Esophagus (tissue), 2 donors: ENCODE results near the gene CD320. TPM values are rescaled to one million over a fixed set of nuclear protein-coding genes. Genes with fewer than 3 reads are reported as not detected.
"Not testable (repeated sequence)": the region's sequence is repeated elsewhere in the genome, so short reads cannot be mapped to it uniquely, and the experiment has no call there.

Experiments used
- H3K27ac ChIP-seq, 2 donors: one replicate each; pipeline ENCODE4 v1.5.1; 2013; ENCODE audit warnings: low read depth in 2 of 2, mild to moderate bottlenecking in 2 of 2, inconsistent platforms in 1 of 2, low read length in 1 of 2, moderate library complexity in 1 of 2
- H3K27me3 ChIP-seq, 2 donors: one replicate each; pipeline ENCODE4 v1.6.1; 2013; ENCODE audit warnings: low read length in 2 of 2, control low read depth in 1 of 2, mild to moderate bottlenecking in 1 of 2; ENCODE audit not compliant: insufficient read depth in 2 of 2, control insufficient read depth in 1 of 2
- H3K36me3 ChIP-seq, 2 donors: one replicate each; pipeline ENCODE4 v1.6.1; 2013; ENCODE audit warnings: low read length in 1 of 2; ENCODE audit not compliant: control insufficient read depth in 2 of 2, insufficient read depth in 2 of 2
- H3K4me1 ChIP-seq, 2 donors: one replicate each; pipeline ENCODE4 v1.6.1; 2013; ENCODE audit warnings: low read length in 1 of 2; ENCODE audit not compliant: control insufficient read depth in 2 of 2, insufficient read depth in 2 of 2
- H3K4me3 ChIP-seq, 2 donors: one replicate each; pipeline ENCODE4 v1.5.1; 2013; ENCODE audit warnings: low read length in 2 of 2, mild to moderate bottlenecking in 2 of 2, low read depth in 1 of 2, moderate library complexity in 1 of 2
- H3K9me3 ChIP-seq, 2 donors: one replicate each; pipeline ENCODE4 v1.6.1; 2013; ENCODE audit warnings: mild to moderate bottlenecking in 2 of 2, low read depth in 1 of 2, low read length in 1 of 2, moderate library complexity in 1 of 2; ENCODE audit not compliant: control insufficient read depth in 2 of 2, insufficient read depth in 1 of 2
- WGBS, 2 donors: extraction: QIAGEN DNeasy Blood & Tissue Kit; methylation state at CpG; one replicate each; pipeline ENCODE4 v1.1.7; 2013; 5-methylcytosine and 5-hydroxymethylcytosine counted together
- polyA plus RNA-seq, 2 donors: library from polyadenylated mRNA; stranded (reverse); fragments of 200-250 nt; gene quantifications; one replicate each; pipeline ENCODE4 v1.2.3, GENCODE V29; 2013
- donor health status: healthy with polysubstance abuse.
- donor health status: Bipolar disorder and iron deficiency.

The CD320 gene
- polyA plus RNA-seq, 2 donors, result 9.4 to 17.9 TPM

- no CpG with 5 or more reads among the region's 9 CpGs for WGBS, 2 donors
- H3K36me3 ChIP-seq, H3K9me3 ChIP-seq, H3K27me3 ChIP-seq, H3K4me3 ChIP-seq, H3K27ac ChIP-seq, H3K4me1 ChIP-seq: not testable (repeated sequence)
Observed at GRCh38 chr19:8276508-8276907, 31.6 kb downstream of the CD320 start.

GRCh38 chr19:8269724-8270123 lies 38.4 kb downstream of the CD320 start:
- Histone ChIP-seq H3K4me3 (no peak overlapping the region), H3K27me3 (no peaks in the 10 kb centered on the region), H3K4me1 (no peaks in the 10 kb centered on the region), H3K27ac (no peak overlapping the region), H3K36me3 (no peaks in the 10 kb centered on the region), H3K9me3 (no peaks in the 10 kb centered on the region)
- 79 to 92% methylated on average over 3 of the region's 3 CpGs for WGBS, 2 donors

- H3K27me3 ChIP-seq, result no peaks in the 10 kb centered on the region
- no peak overlapping the region for H3K27ac ChIP-seq
- peaks cover 3% of the 10 kb centered on the region in 2 donors for H3K36me3 ChIP-seq
- H3K4me1 ChIP-seq, result no peaks in the 10 kb centered on the region
- H3K4me3 ChIP-seq, result no peak overlapping the region
- H3K9me3 ChIP-seq, result no peaks in the 10 kb centered on the region
- WGBS, 2 donors, result 74 to 75% methylated on average over 3 of the region's 3 CpGs
Observed at GRCh38 chr19:8265872-8266271, 42.3 kb downstream of the CD320 start.

GRCh38 chr19:8264248-8264647 lies 43.9 kb downstream of the CD320 start:
- 93 to 94% methylated on average over 4 of the region's 4 CpGs for WGBS, 2 donors
- not testable (repeated sequence) for H3K4me3 ChIP-seq, H3K27ac ChIP-seq, H3K4me1 ChIP-seq, H3K27me3 ChIP-seq, H3K36me3 ChIP-seq, H3K9me3 ChIP-seq

GRCh38 chr19:8262431-8262830 lies 45.7 kb downstream of the CD320 start:
- Histone ChIP-seq H3K27ac (no peak overlapping the region), H3K9me3 (no peaks in the 10 kb centered on the region), H3K36me3 (peaks cover 3 to 16% of the 10 kb centered on the region in 2 donors), H3K4me1 (no peaks in the 10 kb centered on the region), H3K27me3 (no peaks in the 10 kb centered on the region), H3K4me3 (no peak overlapping the region)
- WGBS, 2 donors, result 93 to 95% methylated on average over 6 of the region's 6 CpGs

- H3K36me3 ChIP-seq, result peaks cover 7 to 20% of the 10 kb centered on the region in 2 donors
- WGBS, 2 donors, result 87 to 95% methylated on average over 12 to 14 of the region's 14 CpGs
- no peaks in the 10 kb centered on the region for H3K9me3 ChIP-seq
- H3K27me3 ChIP-seq, result no peaks in the 10 kb centered on the region
- H3K4me1 ChIP-seq, result no peaks in the 10 kb centered on the region
- no peak overlapping the region for H3K4me3 ChIP-seq
- no peak overlapping the region for H3K27ac ChIP-seq
Observed at GRCh38 chr19:8261881-8262280, 46.3 kb downstream of the CD320 start.

- H3K4me1 ChIP-seq, result no peaks in the 10 kb centered on the region
- no peak overlapping the region for H3K4me3 ChIP-seq
- H3K27me3 ChIP-seq, result no peaks in the 10 kb centered on the region
- 92 to 96% methylated on average over 9 of the region's 9 CpGs for WGBS, 2 donors
- no peak overlapping the region for H3K27ac ChIP-seq
- H3K9me3 ChIP-seq, result no peaks in the 10 kb centered on the region
- H3K36me3 ChIP-seq, result peaks cover 12 to 25% of the 10 kb centered on the region in 2 donors
Observed at GRCh38 chr19:8261347-8261746, 46.8 kb downstream of the CD320 start.

- 94 to 95% methylated on average over 3 of the region's 3 CpGs for WGBS, 2 donors
- Histone ChIP-seq H3K27ac (no peak overlapping the region), H3K27me3 (no peaks in the 10 kb centered on the region), H3K9me3 (no peaks in the 10 kb centered on the region), H3K4me3 (no peak overlapping the region), H3K36me3 (peaks cover 17 to 36% of the 10 kb centered on the region in 2 donors), H3K4me1 (peaks cover 0 to 2% of the 10 kb centered on the region in 2 donors)
Observed at GRCh38 chr19:8259922-8260247, 48.3 kb downstream of the CD320 start.

- WGBS, 2 donors, result 86 to 88% methylated on average over 11 of the region's 11 CpGs
- no peak overlapping the region for H3K4me3 ChIP-seq
Observed at GRCh38 chr19:8259142-8259921, 48.8 kb downstream of the CD320 start.

GRCh38 chr19:8257052-8257443 lies 51.1 kb downstream of the CD320 start:
- Histone ChIP-seq H3K4me3 (no peak overlapping the region), H3K27me3 (no peaks in the 10 kb centered on the region), H3K27ac (no peak overlapping the region), H3K36me3 (peaks cover 14 to 42% of the 10 kb centered on the region in 2 donors), H3K4me1 (peaks cover 0 to 2% of the 10 kb centered on the region in 2 donors), H3K9me3 (no peaks in the 10 kb centered on the region)
- 65 to 67% methylated on average over 5 of the region's 5 CpGs for whole genome bisulfite sequencing, 2 donors

More at GRCh38 chr19:8259142-8259921, 48.8 kb downstream of the CD320 start:
- Histone ChIP-seq H3K27ac (no peak overlapping the region), H3K27me3 (no peaks in the 10 kb centered on the region), H3K36me3 (peaks cover 17 to 38% of the 10 kb centered on the region in 2 donors), H3K4me1 (peaks cover 0 to 2% of the 10 kb centered on the region in 2 donors), H3K9me3 (no peaks in the 10 kb centered on the region)
